Gastroesophageal sphincter (tissue), 3 donors: ENCODE measurements around the gene TNFAIP8.

ENCODE experiments used
- CTCF ChIP-seq, 4 experiments: fragments of 200-600 bp in 2 of 4; fragments of 450-650 bp in 2 of 4; sonication (generic) in 1 of 4; IDR thresholded peaks; one replicate each; pipeline ENCODE4 v1.5.1; 2017 to 2019; ENCODE audit warnings: antibody characterized with exemption in 4 of 4, mild to moderate bottlenecking in 2 of 4, moderate library complexity in 2 of 4
- EP300 ChIP-seq: sonication (generic); formaldehyde crosslinking; IDR thresholded peaks from one replicate; pipeline ENCODE4 v1.6.1; 2017; ENCODE audit warnings: antibody characterized with exemption, mild to moderate bottlenecking
- POLR2A ChIP-seq, 2 donors: fragments of 450-650 bp; IDR thresholded peaks; one replicate each; pipeline ENCODE4 v1.6.1; 2017; ENCODE audit warnings: antibody characterized with exemption in 2 of 2, mild to moderate bottlenecking in 2 of 2, moderate library complexity in 1 of 2
- POLR2AphosphoS5 ChIP-seq: sonication (generic); formaldehyde crosslinking; IDR thresholded peaks from one replicate; pipeline ENCODE4 v1.6.1; 2017; ENCODE audit warnings: antibody characterized with exemption

- no peak for TF ChIP-seq POLR2A (IDR thresholded peaks at IDR 0.05)
- TF ChIP-seq EP300: no peak
- no peak for TF ChIP-seq CTCF (IDR thresholded peaks at IDR 0.05)
- no peak for TF ChIP-seq POLR2AphosphoS5
These were observed 7.8 kb upstream of the TNFAIP8 start for GRCh38 chr5:119347991-119348390.
